ENCODE data around the gene CFAP90. TPM values are rescaled to one million over a fixed set of nuclear protein-coding genes. Genes with fewer than 3 reads are reported as not detected.

The CFAP90 gene
- total and polyA plus RNA-seq, 2 of the 8 experiments (the other 6 are each of a cell fraction or from before 2014, with no cell fraction given): 0.39 to 0.92 TPM

DNA sequence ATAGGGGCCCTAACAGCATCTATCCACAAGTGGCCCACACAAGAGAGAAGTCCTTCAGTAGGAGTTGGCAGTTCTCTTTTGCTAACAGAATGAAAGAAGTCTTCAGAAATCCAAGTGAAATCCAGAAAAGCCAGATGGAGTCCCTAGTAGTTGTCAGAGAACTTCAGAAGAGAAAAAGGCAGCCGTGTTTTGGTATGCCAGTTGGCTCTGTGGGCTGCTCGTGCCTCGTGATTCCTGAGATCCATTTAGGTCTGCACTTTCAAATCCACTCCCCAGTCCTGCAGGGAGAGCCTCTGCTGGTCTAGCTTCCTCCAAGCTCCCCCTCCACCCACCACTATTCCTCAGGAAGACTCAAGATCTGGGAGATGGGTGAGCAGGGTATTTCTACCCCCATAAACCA, 69.0 kb downstream of the CFAP90 start:
- Histone ChIP-seq H3K4ac (replicated peaks; ENCODE audit: insufficient read length, low read depth, low read length) (no peak overlapping the region), H3K23ac (ENCODE audit: insufficient read length) (no peak overlapping the region), H3K27me3 (replicated peaks in 1 of 4; ENCODE audit: control insufficient read depth in 3 of 4, extremely low read depth in 1 of 4, insufficient read depth in 3 of 4, low read length in 3 of 4) (no peaks in the 10 kb centered on the region), H3K36me3 (ENCODE audit: control insufficient read depth in 2 of 4, insufficient read depth in 4 of 4, low read length in 3 of 4) (peaks cover 0 to 6% (median 2%) of the 10 kb centered on the region in 4 experiments; a peak in 3 of 8 replicates), H2BK120ac (replicated peaks; ENCODE audit: low read depth, low read length) (no peak overlapping the region), H3K56ac (replicated peaks; ENCODE audit: insufficient read length, low read depth, low read length) (no peak overlapping the region), H3K27ac (ENCODE audit: low read depth, low read length) (no peak overlapping the region), H3K79me2 (ENCODE audit: control insufficient read depth in 1 of 2, insufficient read depth in 2 of 2, low read length in 2 of 2) (no peaks in the 10 kb centered on the region), H3K9ac (replicated peaks in 1 of 4; ENCODE audit: extremely low read depth in 1 of 4, low read depth in 3 of 4, low read length in 3 of 4) (no peak overlapping the region), H4K8ac (ENCODE audit: extremely low read depth, insufficient read depth, low read length) (no peak overlapping the region; the same call in 1 of the 2 replicates), H4K20me1 (replicated peaks in 1 of 2; ENCODE audit: control insufficient read depth in 1 of 2, insufficient read depth in 2 of 2, low read length in 2 of 2) (no peaks in the 10 kb centered on the region), H3K23me2 (ENCODE audit: low read depth, low read length) (no peaks in the 10 kb centered on the region), H3K4me1 (replicated peaks in 1 of 4; ENCODE audit: control insufficient read depth in 3 of 4, insufficient read depth in 4 of 4, low read length in 3 of 4) (peaks cover 0 to 10% (median 6%) of the 10 kb centered on the region in 4 experiments; a peak in 5 of 7 replicates), H3K79me1 (ENCODE audit: low read depth, low read length) (no peaks in the 10 kb centered on the region), H2BK15ac (ENCODE audit: low read length) (no peak overlapping the region), H2BK12ac (ENCODE audit: low read depth, low read length) (no peak overlapping the region), H4K91ac (replicated peaks; ENCODE audit: insufficient read length, low read length) (no peak overlapping the region), H2BK20ac (ENCODE audit: low read length) (no peak overlapping the region), H3K4me3 (ENCODE audit: extremely low read depth in 1 of 4, insufficient read depth in 2 of 4, low read depth in 3 of 4, low read length in 4 of 4) (no peak overlapping the region), H2AFZ (ENCODE audit: low read length) (no peak overlapping the region), H2BK5ac (ENCODE audit: low read depth, low read length) (no peak overlapping the region), H2AK5ac (ENCODE audit: low read depth, low read length) (no peak overlapping the region), H3K18ac (ENCODE audit: extremely low read depth, low read length) (no peak overlapping the region), H3K4me2 (ENCODE audit: insufficient read depth in 1 of 2, low read depth in 2 of 2, low read length in 2 of 2) (no peak overlapping the region), H3K14ac (ENCODE audit: insufficient read length) (no peak overlapping the region), H3K9me3 (ENCODE audit: insufficient read depth in 2 of 2, low read depth in 1 of 2, low read length in 1 of 2) (no peaks in the 10 kb centered on the region), H4K5ac (ENCODE audit: insufficient read length, low read depth, low read length) (no peak overlapping the region)
- FAIRE-seq: no peak
- WGBS, 2 experiments (ENCODE audit: extremely low coverage in 1 of 2, insufficient coverage in 1 of 2, insufficient read length in 1 of 2, insufficient replicate concordance in 2 of 2, low coverage in 1 of 2, low lambda C conversion rate in 2 of 2, missing lambda C conversion rate in 1 of 2): 60% methylated on average over 2 of the region's 3 CpGs; no CpG with 5 or more reads in 1 of the 2 experiments
- POLR2A ChIA-PET (ENCODE audit: partially characterized antibody): no interaction called here
- no peak for DNase-seq (ENCODE audit: low read depth in 1 of 2, low spot score in 2 of 2)
- CTCF ChIA-PET (ENCODE audit: partially characterized antibody): interaction anchor here (0.6 to 1.3 kb wide), 3 partner anchors 10 to 1020 kb away, joined by 3 to 4 read pairs (median 3); no protein-coding TSS in a partner anchor
- TF ChIP-seq, protein P1, sequence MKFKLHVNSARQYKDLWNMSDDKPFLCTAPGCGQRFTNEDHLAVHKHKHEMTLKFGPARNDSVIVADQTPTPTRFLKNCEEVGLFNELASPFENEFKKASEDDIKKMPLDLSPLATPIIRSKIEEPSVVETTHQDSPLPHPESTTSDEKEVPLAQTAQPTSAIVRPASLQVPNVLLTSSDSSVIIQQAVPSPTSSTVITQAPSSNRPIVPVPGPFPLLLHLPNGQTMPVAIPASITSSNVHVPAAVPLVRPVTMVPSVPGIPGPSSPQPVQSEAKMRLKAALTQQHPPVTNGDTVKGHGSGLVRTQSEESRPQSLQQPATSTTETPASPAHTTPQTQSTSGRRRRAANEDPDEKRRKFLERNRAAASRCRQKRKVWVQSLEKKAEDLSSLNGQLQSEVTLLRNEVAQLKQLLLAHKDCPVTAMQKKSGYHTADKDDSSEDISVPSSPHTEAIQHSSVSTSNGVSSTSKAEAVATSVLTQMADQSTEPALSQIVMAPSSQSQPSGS (IDR thresholded peaks at IDR 0.05; ENCODE audit: low read length): no peak
- TF ChIP-seq ZNF274 (IDR thresholded peaks at IDR 0.05; ENCODE audit: borderline replicate concordance, extremely low read depth, low read length) (no peak), RFX5 (IDR thresholded peaks at IDR 0.05; ENCODE audit: borderline replicate concordance, low read depth, low read length) (no peak), CTBP2 (IDR thresholded peaks at IDR 0.05; ENCODE audit: borderline replicate concordance, insufficient read depth, insufficient read length, low read length) (no peak), SP4 (IDR thresholded peaks at IDR 0.05; ENCODE audit: low read length) (no peak), SIN3A (conservative IDR thresholded peaks at IDR 0.05 in 1 of 2, IDR thresholded peaks at IDR 0.05 in 1 of 2; ENCODE audit: low read depth in 1 of 2, low read length in 2 of 2) (no peak), EZH2 (IDR thresholded peaks at IDR 0.05; ENCODE audit: low read depth, low read length, severe bottlenecking) (no peak), NRF1 (IDR thresholded peaks at IDR 0.05; ENCODE audit: low read depth, low read length) (no peak), BRCA1 (IDR thresholded peaks at IDR 0.05; ENCODE audit: low read depth, low read length) (no peak)
